Heart right ventricle (tissue), 16 donors: Measurements from ENCODE around the gene GAMT. TPM values are rescaled to one million over a fixed set of nuclear protein-coding genes. Genes with fewer than 3 reads are reported as not detected.

Experiments used
- ATAC-seq, 8 donors: fragments of 200-7000 bp; cut with Tn5 transposase; one replicate each; pipeline ENCODE4 v1.9.1; 2020; ENCODE audit warnings: mild to moderate bottlenecking in 8 of 8, moderate library complexity in 8 of 8, moderate number of reproducible peaks in 1 of 8
- DNase-seq, 2 donors: peaks; one replicate each; pipeline ENCODE4 v3.0.0-alpha.2; 2020
- H3K27ac ChIP-seq, 10 donors: fragments of 200-600 bp; sonication (generic) in 2 of 10; one replicate each; pipeline versions ENCODE4 v1.5.0 to v1.8.0; 2020 to 2022; ENCODE audit warnings: mild to moderate bottlenecking in 3 of 10
- H3K27me3 ChIP-seq, 7 donors: fragments of 200-600 bp; one replicate each; pipeline ENCODE4 v1.8.0; 2021 to 2022; ENCODE audit warnings: mild to moderate bottlenecking in 2 of 7
- H3K36me3 ChIP-seq, 9 donors: fragments of 200-600 bp; sonication (generic) in 1 of 9; one replicate each; pipeline versions ENCODE4 v1.5.0 to v1.8.0; 2020 to 2022; ENCODE audit warnings: mild to moderate bottlenecking in 2 of 9
- H3K4me1 ChIP-seq, 9 donors: fragments of 200-600 bp; sonication (generic) in 1 of 9; one replicate each; pipeline versions ENCODE4 v1.5.0 to v1.8.0; 2020 to 2022; ENCODE audit warnings: mild to moderate bottlenecking in 4 of 9
- H3K4me3 ChIP-seq, 10 donors: fragments of 200-600 bp; sonication (generic) in 2 of 10; one replicate each; pipeline versions ENCODE4 v1.5.0 to v1.8.0; 2020 to 2022; ENCODE audit warnings: mild to moderate bottlenecking in 7 of 10, moderate library complexity in 2 of 10
- H3K9me3 ChIP-seq, 11 donors: fragments of 200-600 bp in 10 of 11; sonication (generic) in 2 of 11; one replicate each; pipeline versions ENCODE4 v1.5.0 to v1.8.0; 2013 to 2022; ENCODE audit warnings: mild to moderate bottlenecking in 2 of 11, control low read depth in 1 of 11, moderate library complexity in 1 of 11
- WGBS, 2 donors: extraction: QIAGEN DNeasy Blood & Tissue Kit; methylation state at CpG; one replicate each; pipeline ENCODE4 v1.1.7; 2013; ENCODE audit warnings: inconsistent platforms in 1 of 2; 5-methylcytosine and 5-hydroxymethylcytosine counted together
- intact Hi-C, 10 donors: fragments of 100-400 bp; cut with DNase I; formaldehyde crosslinking; loops; one replicate each; pipeline versions ENCODE4 v1.11.1 to v1.14.2; 2022
- polyA plus RNA-seq, 2 donors: library from polyadenylated mRNA; stranded (reverse); fragments of 200-250 nt; gene quantifications; one replicate each; pipeline ENCODE4 v1.2.3, GENCODE V29; 2013
- total RNA-seq, 10 donors: library from RNA; stranded (reverse); fragmentation: NEBNext Ultra II Directional in 3 of 10; extraction: Animal tissue kit (Norgen Biotek cat#: 25700) in 3 of 10; gene quantifications; one replicate each; pipeline versions ENCODE4 v1.2.1 to v1.2.4, GENCODE V29; 2021 to 2023
- TF ChIP-seq, protein P1 (sequence below), 9 donors: fragments of 200-600 bp; sonication (generic) in 2 of 9; IDR thresholded peaks; one replicate each; pipeline versions ENCODE4 v1.5.0 to v1.8.0; 2021 to 2022; ENCODE audit warnings: antibody characterized with exemption in 9 of 9, mild to moderate bottlenecking in 5 of 9, moderate library complexity in 1 of 9
- donor health status: Arrhythmogenic right ventricular cardiomyopathy.
- donor health status: ischemic (EF 13 %, LVEDD 7.1; RV severe dilation, severe dysfunction).
- donor health status: healthy with polysubstance abuse.
- donor health status: DM: no; HTN: yes; CAD: no.
- donor health status: DM: no; HTN: no; CAD: no.
- donor health status: ischemic (EF 25% LVEDD 6.9; RV normal size, moderate dysfunction).
- donor health status: ischemic (EF 25% LVEDD 5.7; RV mildly dilated, moderate dysfunction).
- donor health status: healthy.
- donor health status: DM: yes; HTN: yes; CAD: no.
- donor health status: Ischemic cardiomyopathy.
- donor health status: ischemic (EF 35%, LVEDD 5.7; RV mildly dilated, moderate dysfunction).
- donor health status: nonischemic (EF 11% LVEDD 7.7; RV severe dilation, severe dysfunction).
- donor health status: DM: yes; HTN: yes; CAD: no.
- donor health status: PGD.
- donor health status: ischemic (EF 29% LVEDD 5.4; RV normal size, mild dysfunction).
- donor health status: nonischemic (EF 23%, LVEDD 6.1; RV moderate dilation, normal function).

GAMT gene
- total and polyA plus RNA-seq, 12 donors, result 30.8 to 260 (median 72.1) TPM

DNA sequence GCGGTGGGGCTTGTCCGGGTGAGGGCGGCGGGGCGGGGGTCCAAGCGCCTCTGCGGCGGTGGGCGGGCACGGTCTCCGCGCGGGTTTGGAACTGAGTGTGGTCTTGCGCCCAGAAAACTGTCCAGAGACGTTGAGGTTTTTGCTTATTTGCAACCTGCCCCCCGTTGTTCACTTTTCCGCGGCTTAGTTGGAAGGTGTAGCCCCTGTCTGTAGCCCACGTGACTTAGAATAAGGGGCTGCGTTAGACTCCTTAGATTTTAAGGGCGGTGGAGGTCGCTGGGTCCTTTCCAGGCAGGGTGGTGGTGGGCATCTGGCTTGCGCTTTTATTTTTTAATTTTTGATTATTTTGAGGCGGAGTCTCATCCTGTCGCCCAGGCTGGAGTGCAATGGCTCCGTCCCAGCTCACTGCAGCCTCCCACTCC lies 37.6 kb upstream of the GAMT start:
- H3K4me1 ChIP-seq, result peaks cover 5 to 30% (median 25%) of the 10 kb centered on the region in 9 donors
- H3K9me3 ChIP-seq, result no peaks in the 10 kb centered on the region
- TF ChIP-seq, protein P1, sequence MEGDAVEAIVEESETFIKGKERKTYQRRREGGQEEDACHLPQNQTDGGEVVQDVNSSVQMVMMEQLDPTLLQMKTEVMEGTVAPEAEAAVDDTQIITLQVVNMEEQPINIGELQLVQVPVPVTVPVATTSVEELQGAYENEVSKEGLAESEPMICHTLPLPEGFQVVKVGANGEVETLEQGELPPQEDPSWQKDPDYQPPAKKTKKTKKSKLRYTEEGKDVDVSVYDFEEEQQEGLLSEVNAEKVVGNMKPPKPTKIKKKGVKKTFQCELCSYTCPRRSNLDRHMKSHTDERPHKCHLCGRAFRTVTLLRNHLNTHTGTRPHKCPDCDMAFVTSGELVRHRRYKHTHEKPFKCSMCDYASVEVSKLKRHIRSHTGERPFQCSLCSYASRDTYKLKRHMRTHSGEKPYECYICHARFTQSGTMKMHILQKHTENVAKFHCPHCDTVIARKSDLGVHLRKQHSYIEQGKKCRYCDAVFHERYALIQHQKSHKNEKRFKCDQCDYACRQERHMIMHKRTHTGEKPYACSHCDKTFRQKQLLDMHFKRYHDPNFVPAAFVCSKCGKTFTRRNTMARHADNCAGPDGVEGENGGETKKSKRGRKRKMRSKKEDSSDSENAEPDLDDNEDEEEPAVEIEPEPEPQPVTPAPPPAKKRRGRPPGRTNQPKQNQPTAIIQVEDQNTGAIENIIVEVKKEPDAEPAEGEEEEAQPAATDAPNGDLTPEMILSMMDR (IDR thresholded peaks at IDR 0.05), result no peak
- intact Hi-C loops, result loop anchor here in 1 of 10 donors (5.0 kb wide), 1 partner anchor 162 kb away; the partner anchor contains the start of gene FAM174C
- H3K4me3 ChIP-seq, result peak overlapping the region; percentile 63 to 99 (median 86)
- H3K27me3 ChIP-seq, result no peaks in the 10 kb centered on the region
- ATAC-seq (no peak), DNase-seq (no peak)
- peak overlapping the region in 9 of 10 donors; percentile 75 to 94 (median 89) for H3K27ac ChIP-seq
- peaks cover 0 to 63% (median 37%) of the 10 kb centered on the region in 9 donors for H3K36me3 ChIP-seq
- 2% methylated on average over 26 of the region's 26 CpGs for WGBS, 2 donors

DNA sequence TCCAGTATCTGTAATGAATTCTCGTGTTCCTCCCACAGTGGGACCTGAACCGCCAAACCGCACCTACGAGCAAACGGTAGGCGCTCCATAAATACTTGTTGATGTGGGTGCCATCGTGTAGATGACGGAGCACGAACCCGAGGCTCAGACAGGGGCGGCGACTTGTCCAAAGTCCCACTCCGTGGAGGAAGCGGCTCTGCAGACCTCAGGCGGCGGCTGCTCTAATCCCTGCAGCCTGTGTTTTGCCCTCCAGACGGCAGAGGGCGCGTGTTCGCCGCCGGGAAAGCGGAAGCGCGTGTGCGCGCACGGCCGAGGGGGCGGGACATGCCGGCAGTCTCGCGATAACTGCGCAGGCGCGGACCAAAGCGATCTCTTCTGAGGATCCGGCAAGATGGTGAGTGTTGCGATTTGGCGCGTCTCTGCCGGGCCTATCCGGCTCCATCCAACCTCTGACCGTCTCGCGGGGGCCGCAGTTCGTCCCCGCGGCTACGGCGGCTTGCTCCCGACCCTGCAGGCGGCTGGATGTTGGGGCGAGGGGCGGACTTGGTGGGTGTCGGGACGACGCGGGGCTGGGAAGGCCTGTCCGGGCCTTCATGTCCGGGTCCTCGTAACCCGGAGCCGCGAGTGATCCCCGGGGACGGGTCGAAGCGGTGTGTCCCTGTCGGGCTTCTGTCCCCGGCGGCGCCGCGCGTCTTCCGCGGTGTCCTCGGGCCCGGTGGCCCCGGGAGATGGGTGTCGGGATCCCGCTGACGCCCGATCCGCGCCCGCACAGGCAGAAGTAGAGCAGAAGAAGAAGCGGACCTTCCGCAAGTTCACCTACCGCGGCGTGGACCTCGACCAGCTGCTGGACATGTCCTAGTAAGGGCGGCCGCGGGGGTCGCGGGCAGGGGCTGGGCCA lies 36.9 kb upstream of the GAMT start, which contains the start of gene RPS15:
RPS15 (plus strand) TSS at position 362 of the 898 bp plus-strand sequence; CDS start at position 392, 30 bp downstream.
- DNase-seq (peak; percentile 94 to 97), ATAC-seq (peak; percentile 91 to 96 (median 94))
- peaks cover 5 to 30% (median 25%) of the 10 kb centered on the region in 9 donors for H3K4me1 ChIP-seq
- peak within 1 kb of the TSS; percentile 75 to 94 (median 86) for H3K27ac ChIP-seq
- no peaks in the 10 kb centered on the region for H3K27me3 ChIP-seq
- peaks cover 0 to 68% (median 43%) of the 10 kb centered on the region in 9 donors for H3K36me3 ChIP-seq
- H3K9me3 ChIP-seq, result no peaks in the 10 kb centered on the region
- 1% methylated on average over 90 to 100 of the region's 100 CpGs for WGBS, 2 donors
- TF ChIP-seq, protein P1 (IDR thresholded peaks at IDR 0.05), result peak; percentile 90 to 99 (median 96)
- peak within 1 kb of the TSS; percentile 63 to 99 (median 86) for H3K4me3 ChIP-seq
- intact Hi-C loops, result loop anchor here in 1 of 10 donors (5.0 kb wide), 1 partner anchor 161 kb away; the partner anchor contains the start of gene FAM174C

DNA sequence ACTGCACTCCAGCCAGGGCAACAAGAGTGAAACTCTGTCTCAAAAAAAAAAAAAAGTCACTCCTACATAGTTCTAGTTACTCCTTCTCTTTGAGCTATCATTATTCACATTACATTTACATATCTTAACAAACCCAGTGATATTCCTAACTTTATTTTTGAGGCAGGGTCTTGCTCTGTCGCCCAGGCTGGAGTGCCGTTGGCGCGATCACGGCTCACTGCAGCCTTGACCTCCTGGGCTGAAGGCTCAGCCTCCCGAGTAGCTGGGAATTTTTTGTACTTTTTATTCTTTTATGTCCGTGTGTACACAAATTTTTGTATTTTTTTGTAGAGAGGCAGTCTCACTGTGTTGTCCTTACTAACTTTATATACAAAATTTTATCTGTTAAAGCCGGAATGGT lies 36.3 kb upstream of the GAMT start:
- H3K27ac ChIP-seq, result peak overlapping the region in 3 of 10 donors; percentile 75 to 94 (median 91)
- ATAC-seq (no peak), DNase-seq (no peak)
- H3K4me1 ChIP-seq, result peaks cover 5 to 30% (median 25%) of the 10 kb centered on the region in 9 donors
- peaks cover 0 to 71% (median 50%) of the 10 kb centered on the region in 9 donors for H3K36me3 ChIP-seq
- no peaks in the 10 kb centered on the region for H3K27me3 ChIP-seq
- WGBS, 2 donors, result 60 to 68% methylated on average over 8 of the region's 8 CpGs
- TF ChIP-seq, protein P1 (IDR thresholded peaks at IDR 0.05), result no peak
- H3K4me3 ChIP-seq, result peak overlapping the region in 3 of 10 donors; percentile 88 to 98 (median 96)
- H3K9me3 ChIP-seq, result no peaks in the 10 kb centered on the region
- intact Hi-C loops, result loop anchor here in 1 of 10 donors (5.0 kb wide), 1 partner anchor 160 kb away; the partner anchor contains the start of gene FAM174C

DNA sequence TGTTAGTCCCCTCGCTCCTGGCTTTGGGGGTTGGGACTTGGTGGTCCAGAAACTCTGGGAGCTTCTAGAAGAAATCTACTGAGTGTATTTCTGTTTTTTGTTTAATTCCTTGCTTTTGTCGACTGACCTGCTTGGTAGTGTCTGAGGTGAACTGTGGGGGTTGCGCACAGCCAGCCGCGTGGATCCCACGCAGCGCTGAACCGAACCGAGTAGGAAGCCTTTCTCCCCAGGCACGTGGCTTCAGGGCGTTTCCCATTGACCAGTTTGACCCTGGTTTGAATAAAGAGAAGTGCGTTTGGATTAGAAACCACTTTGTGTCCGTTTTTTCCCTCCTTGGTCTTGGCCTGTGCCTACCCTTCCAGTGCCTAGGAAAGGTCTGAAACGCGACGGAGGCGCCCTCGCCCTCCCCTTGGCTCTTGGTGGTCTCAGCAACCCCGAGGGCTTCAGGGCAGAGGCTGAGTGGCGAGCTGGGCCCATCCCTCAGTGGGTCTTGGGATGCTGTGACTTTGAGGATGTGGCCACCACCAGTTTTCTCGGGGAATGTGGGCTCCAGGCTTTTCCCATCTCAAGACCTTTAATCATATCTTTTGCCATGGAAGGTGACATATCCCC lies 34.1 kb upstream of the GAMT start:
- H3K27me3 ChIP-seq, result no peaks in the 10 kb centered on the region
- intact Hi-C loops, result loop anchor here in 1 of 10 donors (5.0 kb wide), 1 partner anchor 158 kb away; the partner anchor contains the start of gene FAM174C
- TF ChIP-seq, protein P1 (IDR thresholded peaks at IDR 0.05), result no peak
- H3K4me1 ChIP-seq, result peaks cover 5 to 27% (median 22%) of the 10 kb centered on the region in 9 donors
- DNase-seq (no peak), ATAC-seq (no peak)
- H3K36me3 ChIP-seq, result peaks cover 0 to 71% (median 50%) of the 10 kb centered on the region in 9 donors
- no peaks in the 10 kb centered on the region for H3K9me3 ChIP-seq
- no peak overlapping the region for H3K4me3 ChIP-seq
- WGBS, 2 donors, result 88% methylated on average over 21 of the region's 21 CpGs
- no peak overlapping the region for H3K27ac ChIP-seq
